ENCODE measurements around the gene H19.

Gene H19

DNA sequence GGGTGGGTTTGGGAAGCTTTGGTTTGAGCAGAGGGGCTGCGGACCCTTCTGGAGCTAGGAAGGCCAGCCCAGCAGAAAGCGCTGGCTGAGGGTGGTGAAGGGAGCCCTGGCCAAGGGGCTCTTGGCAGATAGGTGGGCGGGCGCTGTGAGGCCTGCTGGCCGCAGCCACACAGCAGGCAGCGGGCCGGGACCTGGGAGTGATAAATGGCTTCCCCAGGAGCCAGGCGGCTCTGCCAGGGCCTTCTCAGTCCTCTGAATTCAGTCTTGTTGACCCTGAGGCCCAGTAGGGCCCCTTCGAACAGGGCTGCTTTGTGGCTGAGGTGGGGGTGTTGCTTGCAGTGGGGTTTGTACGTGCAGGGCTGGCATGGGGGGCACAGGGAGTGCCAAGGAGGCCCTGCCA, 33.4 kb upstream of the H19 start:
- Histone ChIP-seq H3K4me2 (ENCODE audit: insufficient read depth, low read length) (no peak overlapping the region), H4K20me1 (ENCODE audit: insufficient read depth, low read length) (no peaks in the 10 kb centered on the region), H3K27me3 (ENCODE audit: insufficient read depth, low read length, poor library complexity) (no peaks in the 10 kb centered on the region), H3K9ac (ENCODE audit: low read depth, low read length) (no peak overlapping the region), H2AFZ (ENCODE audit: low read depth, low read length) (no peak overlapping the region), H3K79me2 (ENCODE audit: insufficient read depth, low read length) (no peaks in the 10 kb centered on the region), H3K4me1 (ENCODE audit: insufficient read depth, low read length) (no peaks in the 10 kb centered on the region), H3K36me3 (ENCODE audit: insufficient read depth, low read length) (no peaks in the 10 kb centered on the region), H3K27ac (ENCODE audit: low read length) (no peak overlapping the region), H3K4me3 (ENCODE audit: low read depth in 1 of 2, low read length in 2 of 2) (no peak overlapping the region), H3K9me3 (ENCODE audit: insufficient read depth, low read length, severe bottlenecking) (no peaks in the 10 kb centered on the region)
- DNase-seq (no peak), ATAC-seq (ENCODE audit: insufficient read depth, low read depth) (no peak)
- TF ChIP-seq, protein P1, sequence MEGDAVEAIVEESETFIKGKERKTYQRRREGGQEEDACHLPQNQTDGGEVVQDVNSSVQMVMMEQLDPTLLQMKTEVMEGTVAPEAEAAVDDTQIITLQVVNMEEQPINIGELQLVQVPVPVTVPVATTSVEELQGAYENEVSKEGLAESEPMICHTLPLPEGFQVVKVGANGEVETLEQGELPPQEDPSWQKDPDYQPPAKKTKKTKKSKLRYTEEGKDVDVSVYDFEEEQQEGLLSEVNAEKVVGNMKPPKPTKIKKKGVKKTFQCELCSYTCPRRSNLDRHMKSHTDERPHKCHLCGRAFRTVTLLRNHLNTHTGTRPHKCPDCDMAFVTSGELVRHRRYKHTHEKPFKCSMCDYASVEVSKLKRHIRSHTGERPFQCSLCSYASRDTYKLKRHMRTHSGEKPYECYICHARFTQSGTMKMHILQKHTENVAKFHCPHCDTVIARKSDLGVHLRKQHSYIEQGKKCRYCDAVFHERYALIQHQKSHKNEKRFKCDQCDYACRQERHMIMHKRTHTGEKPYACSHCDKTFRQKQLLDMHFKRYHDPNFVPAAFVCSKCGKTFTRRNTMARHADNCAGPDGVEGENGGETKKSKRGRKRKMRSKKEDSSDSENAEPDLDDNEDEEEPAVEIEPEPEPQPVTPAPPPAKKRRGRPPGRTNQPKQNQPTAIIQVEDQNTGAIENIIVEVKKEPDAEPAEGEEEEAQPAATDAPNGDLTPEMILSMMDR (IDR thresholded peaks at IDR 0.05; ENCODE audit: borderline replicate concordance, extremely low read depth, low read length, poor library complexity, severe bottlenecking), result no peak
- TF ChIP-seq EZH2 (IDR thresholded peaks at IDR 0.05; ENCODE audit: borderline replicate concordance, low read depth, low read length, severe bottlenecking), result no peak

DNA sequence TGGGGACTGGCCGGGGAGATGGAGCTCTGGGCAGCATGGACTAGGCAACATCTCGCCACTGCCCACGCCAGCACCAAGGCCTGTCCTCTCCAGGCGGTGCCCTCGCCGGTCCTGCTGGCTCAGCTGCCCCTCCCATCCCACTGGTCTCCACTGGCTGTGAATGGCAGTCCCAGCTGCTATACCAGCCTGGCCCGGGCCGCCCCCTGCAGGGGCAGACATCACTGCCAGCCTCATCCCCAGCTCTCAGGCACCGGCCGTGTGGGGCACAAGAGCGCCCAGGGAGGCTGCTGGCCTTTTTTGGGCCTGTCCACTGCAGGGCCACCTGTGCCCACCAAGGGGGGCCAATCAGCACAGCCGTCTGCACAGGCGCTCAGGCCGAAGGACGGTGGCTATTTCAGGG, 30.1 kb upstream of the H19 start:
- Histone ChIP-seq H4K20me1 (ENCODE audit: insufficient read depth, low read length) (no peaks in the 10 kb centered on the region), H3K9ac (ENCODE audit: low read depth, low read length) (no peak overlapping the region), H3K36me3 (ENCODE audit: insufficient read depth, low read length) (no peaks in the 10 kb centered on the region), H3K27ac (ENCODE audit: low read length) (no peak overlapping the region), H3K27me3 (ENCODE audit: insufficient read depth, low read length, poor library complexity) (no peaks in the 10 kb centered on the region), H3K4me2 (ENCODE audit: insufficient read depth, low read length) (no peak overlapping the region), H3K4me1 (ENCODE audit: insufficient read depth, low read length) (no peaks in the 10 kb centered on the region), H3K79me2 (ENCODE audit: insufficient read depth, low read length) (no peaks in the 10 kb centered on the region), H3K9me3 (ENCODE audit: insufficient read depth, low read length, severe bottlenecking) (no peaks in the 10 kb centered on the region), H3K4me3 (ENCODE audit: low read depth in 1 of 2, low read length in 2 of 2) (no peak overlapping the region), H2AFZ (ENCODE audit: low read depth, low read length) (no peak overlapping the region)
- ATAC-seq (ENCODE audit: insufficient read depth, low read depth), result no peak
- no peak for TF ChIP-seq EZH2 (IDR thresholded peaks at IDR 0.05; ENCODE audit: borderline replicate concordance, low read depth, low read length, severe bottlenecking)
- TF ChIP-seq, protein P1 (IDR thresholded peaks at IDR 0.05; ENCODE audit: borderline replicate concordance, extremely low read depth, low read length, poor library complexity, severe bottlenecking), result no peak
- no peak for DNase-seq

DNA sequence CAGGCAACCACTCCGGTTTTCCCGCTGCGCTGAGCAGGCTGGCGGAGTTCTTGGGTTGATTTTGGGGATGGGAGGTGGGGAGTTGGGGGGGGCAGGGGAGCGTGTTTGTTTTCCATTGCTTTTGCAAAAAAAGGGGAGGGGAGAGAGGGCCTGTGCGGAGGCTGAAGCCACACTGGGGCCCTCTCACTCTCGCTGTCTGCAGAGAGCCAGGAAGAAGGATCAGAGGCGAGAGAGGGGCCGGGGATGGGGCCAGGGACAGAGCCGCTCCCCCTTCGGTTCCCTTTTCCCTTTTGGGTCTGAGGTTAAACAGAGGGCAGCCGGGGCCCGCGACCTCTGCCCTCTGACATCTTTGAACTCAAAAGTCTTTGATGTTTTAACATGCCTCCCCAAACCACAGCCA, 17.4 kb upstream of the H19 start:
- no peaks in the 10 kb centered on the region for H3K9me3 ChIP-seq (ENCODE audit: insufficient read depth, low read length, severe bottlenecking)
- ATAC-seq (ENCODE audit: insufficient read depth, low read depth) (no peak), DNase-seq (no peak)
- H3K79me2 ChIP-seq (ENCODE audit: insufficient read depth, low read length), result no peaks in the 10 kb centered on the region
- H3K9ac ChIP-seq (ENCODE audit: low read depth, low read length), result no peak overlapping the region
- no peaks in the 10 kb centered on the region for H4K20me1 ChIP-seq (ENCODE audit: insufficient read depth, low read length)
- no peaks in the 10 kb centered on the region for H3K4me1 ChIP-seq (ENCODE audit: insufficient read depth, low read length)
- no peaks in the 10 kb centered on the region for H3K27me3 ChIP-seq (ENCODE audit: insufficient read depth, low read length, poor library complexity)
- H2AFZ ChIP-seq (ENCODE audit: low read depth, low read length), result no peak overlapping the region
- no peak overlapping the region for H3K4me2 ChIP-seq (ENCODE audit: insufficient read depth, low read length)
- H3K4me3 ChIP-seq (ENCODE audit: low read depth in 1 of 2, low read length in 2 of 2), result no peak overlapping the region
- H3K27ac ChIP-seq (ENCODE audit: low read length), result no peak overlapping the region
- H3K36me3 ChIP-seq (ENCODE audit: insufficient read depth, low read length), result no peaks in the 10 kb centered on the region
- TF ChIP-seq EZH2 (IDR thresholded peaks at IDR 0.05; ENCODE audit: borderline replicate concordance, low read depth, low read length, severe bottlenecking), result no peak
- TF ChIP-seq, protein P1 (IDR thresholded peaks at IDR 0.05; ENCODE audit: borderline replicate concordance, extremely low read depth, low read length, poor library complexity, severe bottlenecking), result no peak

DNA sequence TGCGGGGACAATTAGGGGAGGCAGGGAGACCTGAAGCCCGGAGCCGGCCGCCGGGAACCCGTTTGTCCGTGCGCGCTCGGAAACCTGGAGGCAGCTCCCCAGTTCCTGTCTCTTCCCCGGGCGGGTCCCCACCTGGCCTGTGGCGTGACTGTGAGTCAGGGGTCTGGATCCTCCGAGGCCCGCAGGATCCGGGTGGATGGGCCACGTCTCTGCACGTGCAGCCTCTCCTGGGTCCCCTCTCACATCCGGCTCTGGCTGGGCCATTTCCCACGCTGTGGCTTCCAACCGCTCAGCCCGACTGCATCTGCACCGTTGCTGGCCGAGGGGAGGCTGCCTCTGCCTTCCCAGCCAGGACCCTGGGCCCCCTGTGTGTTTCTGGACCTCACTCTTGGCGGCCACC, 14.8 kb upstream of the H19 start:
- TF ChIP-seq, protein P1 (IDR thresholded peaks at IDR 0.05; ENCODE audit: borderline replicate concordance, extremely low read depth, low read length, poor library complexity, severe bottlenecking), result no peak
- no peak for TF ChIP-seq EZH2 (IDR thresholded peaks at IDR 0.05; ENCODE audit: borderline replicate concordance, low read depth, low read length, severe bottlenecking)
- H3K4me1 ChIP-seq (ENCODE audit: insufficient read depth, low read length), result no peaks in the 10 kb centered on the region
- no peaks in the 10 kb centered on the region for H3K36me3 ChIP-seq (ENCODE audit: insufficient read depth, low read length)
- H3K27me3 ChIP-seq (ENCODE audit: insufficient read depth, low read length, poor library complexity), result no peaks in the 10 kb centered on the region
- H3K9ac ChIP-seq (ENCODE audit: low read depth, low read length), result no peak overlapping the region
- H2AFZ ChIP-seq (ENCODE audit: low read depth, low read length), result no peak overlapping the region
- no peaks in the 10 kb centered on the region for H4K20me1 ChIP-seq (ENCODE audit: insufficient read depth, low read length)
- DNase-seq (no peak), ATAC-seq (ENCODE audit: insufficient read depth, low read depth) (no peak)
- no peak overlapping the region for H3K27ac ChIP-seq (ENCODE audit: low read length)
- H3K4me3 ChIP-seq (ENCODE audit: low read depth in 1 of 2, low read length in 2 of 2), result no peak overlapping the region
- H3K4me2 ChIP-seq (ENCODE audit: insufficient read depth, low read length), result no peak overlapping the region
- H3K9me3 ChIP-seq (ENCODE audit: insufficient read depth, low read length, severe bottlenecking), result no peaks in the 10 kb centered on the region
- H3K79me2 ChIP-seq (ENCODE audit: insufficient read depth, low read length), result no peaks in the 10 kb centered on the region
